Naive thymus-derived CD8-positive, alpha-beta T cell (primary cell): ENCODE data around the gene PRX. TPM values are rescaled to one million over a fixed set of nuclear protein-coding genes. Genes with fewer than 3 reads are reported as not detected.

Experiments used
- ATAC-seq, 2 donors: fragments of 150-1000 bp; cut with Tn5 transposase in 1 of 2; sonication (Bioruptor Pico), chemical (Tn5 transposase) in 1 of 2; 1 replicate in 1 of 2; 2 replicates in 1 of 2; pipeline ENCODE4 v1.10.0; 2021; ENCODE audit warnings: mild to moderate bottlenecking in 2 of 2, moderate library complexity in 2 of 2
- POLR2A ChIA-PET: fragments of 350-600 bp; sonication (Branson Sonifier 250); formaldehyde crosslinking; loops from one replicate; lab custom pipeline; 2021; ENCODE audit warnings: antibody characterized with exemption; lab: Charles Lee
- DNase-seq, 10 donors: peaks; one replicate each; pipeline versions ENCODE4 v3.0.0 to v3.0.0-alpha.2; 2020 to 2022
- H3K27ac Mint-ChIP-seq, 10 donors: one replicate each; pipeline ENCODE4 v1.8.0; 2020 to 2022; ENCODE audit warnings: mild to moderate bottlenecking in 10 of 10, mixed read lengths in 10 of 10, moderate library complexity in 4 of 10, inconsistent platforms in 1 of 10
- H3K27me3 Mint-ChIP-seq, 5 donors: one replicate each; pipeline ENCODE4 v1.8.0; 2021 to 2022; ENCODE audit warnings: mixed read lengths in 5 of 5
- H3K36me3 Mint-ChIP-seq, 3 donors: one replicate each; pipeline ENCODE4 v1.8.0; 2020 to 2022; ENCODE audit warnings: mixed read lengths in 3 of 3, mild to moderate bottlenecking in 2 of 3, inconsistent platforms in 1 of 3
- H3K4me1 Mint-ChIP-seq, 4 donors: one replicate each; pipeline ENCODE4 v1.8.0; 2021 to 2022; ENCODE audit warnings: mixed read lengths in 4 of 4
- H3K4me3 Mint-ChIP-seq, 10 donors: one replicate each; pipeline ENCODE4 v1.8.0; 2020 to 2022; ENCODE audit warnings: mild to moderate bottlenecking in 10 of 10, mixed read lengths in 10 of 10, moderate library complexity in 6 of 10, inconsistent platforms in 1 of 10
- H3K9me3 Mint-ChIP-seq, 9 donors: one replicate each; pipeline ENCODE4 v1.8.0; 2020 to 2022; ENCODE audit warnings: mixed read lengths in 9 of 9, mild to moderate bottlenecking in 3 of 9, inconsistent platforms in 1 of 9, moderate library complexity in 1 of 9
- polyA plus RNA-seq, 3 donors: library from polyadenylated mRNA; unstranded; fragments of 300-500 nt; fragmentation: Illumina TruSeq; gene quantifications; one replicate each; pipeline ENCODE4 v1.2.3, GENCODE V29; 2021
- total RNA-seq, 8 experiments: library from RNA in 2 of 8; stranded (reverse) in 2 of 8; gene quantifications; one replicate each; pipeline ENCODE4 v1.2.3 and lab custom pipeline; 2021 to 2026

PRX gene
- total and polyA plus RNA-seq, 5 experiments from 2014 or later, result 0.39 to 4.0 (median 0.49) TPM

DNA sequence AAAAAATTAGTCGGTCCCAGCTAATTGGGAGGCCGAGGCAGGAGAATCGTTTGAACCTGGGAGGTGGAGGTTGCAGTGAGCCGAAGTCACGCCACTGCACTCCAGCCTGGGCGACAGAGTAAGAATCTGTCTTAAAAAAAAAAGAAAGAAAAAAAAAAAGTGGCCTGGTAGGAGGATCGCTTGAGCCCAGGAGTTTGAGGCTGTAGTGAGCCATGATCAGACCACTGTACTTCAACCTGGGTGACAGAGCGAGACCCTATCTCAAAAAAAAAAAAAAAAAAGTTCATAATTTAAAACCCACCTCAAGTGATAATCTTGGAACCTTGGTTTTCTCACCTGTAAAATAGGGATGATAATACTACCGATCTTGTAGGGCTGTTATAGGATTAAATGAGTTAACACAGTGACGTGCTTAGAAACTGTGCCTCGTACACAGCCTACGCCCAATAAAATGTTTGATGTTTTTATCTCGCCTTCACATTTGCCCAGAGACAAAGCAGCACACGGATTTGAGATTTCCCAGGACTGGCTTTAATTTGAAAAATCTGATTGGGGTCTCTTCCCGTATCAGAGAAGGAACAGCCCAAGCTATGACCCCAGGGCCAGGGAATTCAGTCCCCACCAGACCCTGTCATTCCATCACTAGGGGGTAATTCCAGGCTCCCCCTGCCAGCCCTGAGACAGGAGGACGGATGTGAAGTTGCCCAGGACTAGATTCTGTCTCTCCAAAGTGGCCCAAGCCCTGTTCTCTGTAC, 9.0 kb upstream of the PRX start:
- peaks cover 14 to 45% (median 38%) of the 10 kb centered on the region in 4 donors for H3K4me1 Mint-ChIP-seq
- POLR2A ChIA-PET, result interaction anchor here (0.7 to 5.5 kb wide), 9 partner anchors 8 to 996 kb away, joined by 3 to 73 read pairs (median 5); partner anchors contain the start of genes BLVRB, PRX and SERTAD3
- H3K36me3 Mint-ChIP-seq, result peaks cover 0 to 6% (median 0%) of the 10 kb centered on the region in 3 donors
- no peaks in the 10 kb centered on the region for H3K9me3 Mint-ChIP-seq
- ATAC-seq (no peak), DNase-seq (peak in 1 of 10 donors; percentile 62)
- peak overlapping the region; percentile 56 to 93 (median 88) for H3K4me3 Mint-ChIP-seq
- H3K27me3 Mint-ChIP-seq, result peaks cover 0 to 2% (median 0%) of the 10 kb centered on the region in 5 donors
- peak overlapping the region; percentile 83 to 98 (median 96) for H3K27ac Mint-ChIP-seq

DNA sequence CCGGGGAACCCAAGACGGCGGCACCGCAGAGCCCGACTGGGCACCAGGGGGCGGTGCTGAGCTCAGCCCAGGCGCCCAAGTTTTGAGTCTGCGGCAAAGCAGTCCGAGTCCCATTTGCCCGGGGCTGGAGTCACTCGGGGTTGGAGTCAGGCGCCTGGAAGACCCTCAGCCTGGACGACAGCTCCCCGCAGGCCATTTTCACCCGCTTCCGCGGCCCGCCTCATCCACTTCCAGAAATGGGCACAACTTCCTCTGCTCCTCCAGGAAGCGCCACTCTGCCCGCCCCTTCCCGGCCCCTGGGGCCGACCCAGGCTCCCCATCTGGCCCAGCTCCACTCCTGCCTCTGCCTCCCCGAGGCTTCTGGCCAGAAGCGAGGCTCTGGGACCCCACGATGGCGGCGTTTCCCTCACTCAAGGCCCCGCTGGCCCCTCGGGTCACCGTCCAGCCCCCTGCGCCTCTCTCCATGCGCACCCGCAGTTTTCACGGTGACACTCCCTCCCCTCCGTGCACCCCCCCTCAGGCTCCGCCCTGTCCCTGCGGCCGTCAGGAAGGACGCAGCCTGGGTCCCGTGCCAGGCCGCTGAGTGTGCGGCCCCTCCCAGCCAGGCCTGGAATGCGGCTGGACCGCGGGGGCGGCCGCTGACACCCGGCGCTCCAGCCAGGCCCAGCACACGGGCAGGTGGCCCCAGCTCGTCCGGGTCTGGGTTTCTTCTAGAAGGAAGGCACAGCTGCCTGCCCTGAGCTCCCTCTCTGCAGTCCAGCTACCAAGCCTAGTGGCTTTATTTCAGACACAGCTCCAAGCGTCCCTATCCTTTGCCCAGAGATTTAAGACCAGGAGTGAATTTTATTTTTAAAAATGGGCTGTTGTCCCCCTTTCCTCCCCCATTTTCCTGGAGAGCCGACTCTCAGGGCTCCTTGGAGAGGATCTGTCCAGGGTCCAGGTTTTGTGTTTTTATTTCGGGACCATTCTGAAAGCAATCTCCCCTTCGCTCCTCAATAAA, 7.9 kb upstream of the PRX start:
- peak; percentile 46 to 56 for ATAC-seq
- Mint-ChIP-seq H3K36me3 (peaks cover 0 to 6% (median 0%) of the 10 kb centered on the region in 3 donors), H3K4me3 (peak overlapping the region; percentile 79 to 93 (median 88)), H3K9me3 (no peaks in the 10 kb centered on the region), H3K4me1 (peaks cover 17 to 48% (median 41%) of the 10 kb centered on the region in 4 donors), H3K27ac (peak overlapping the region; percentile 89 to 98 (median 96)), H3K27me3 (peaks cover 0 to 3% (median 0%) of the 10 kb centered on the region in 5 donors)
- DNase-seq, result peak; percentile 48 to 84 (median 70)
- POLR2A ChIA-PET, result interaction anchor here (0.6 to 5.5 kb wide), 22 partner anchors 8 to 1822 kb away, joined by 3 to 73 read pairs (median 4); partner anchors contain the start of genes BLVRB, PLD3, PRX and RPS16

DNA sequence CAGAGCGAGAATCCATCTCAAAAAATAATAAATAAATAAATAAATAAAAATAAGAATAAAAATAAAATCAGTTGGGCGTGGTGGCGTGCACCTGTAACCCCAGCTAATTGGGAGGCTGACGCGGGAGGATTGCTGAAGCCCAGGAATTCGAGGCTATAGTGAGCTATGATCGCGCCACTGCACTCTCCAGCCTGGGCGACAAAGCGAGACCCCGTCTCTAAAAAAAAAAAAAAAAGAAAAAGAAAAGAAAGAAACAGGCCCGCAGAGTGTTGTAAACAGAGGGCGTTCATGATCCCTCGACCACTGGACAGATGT, 7.2 kb upstream of the PRX start:
- POLR2A ChIA-PET, result interaction anchor here (0.6 to 5.5 kb wide), 20 partner anchors 11 to 1822 kb away, joined by 3 to 73 read pairs (median 4); partner anchors contain the start of genes BLVRB, PLD3, RPS16 and SERTAD3

DNA sequence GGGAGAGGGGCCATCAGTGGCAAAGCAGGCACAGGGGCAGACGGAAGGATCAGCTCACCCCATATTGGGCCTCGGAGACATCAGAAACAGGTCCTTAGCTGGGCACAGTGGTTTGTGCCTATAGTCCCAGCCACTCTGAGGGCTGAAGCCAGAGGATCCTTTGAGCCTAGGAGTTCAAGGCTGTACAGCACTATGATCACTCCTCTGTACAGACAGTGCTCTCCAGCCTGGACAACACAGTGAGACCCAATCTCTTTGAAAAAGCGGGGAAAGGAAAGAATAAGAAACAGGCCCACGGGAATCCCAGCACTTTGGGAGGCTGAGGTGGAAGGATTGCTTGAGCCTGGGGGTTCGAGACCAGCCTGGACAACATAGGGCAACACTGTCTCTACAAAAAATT, 6.6 kb upstream of the PRX start:
- Mint-ChIP-seq H3K9me3 (no peaks in the 10 kb centered on the region), H3K4me3 (peak overlapping the region; percentile 49 to 79 (median 70)), H3K27ac (peak overlapping the region in 6 of 10 donors; percentile 53 to 86 (median 78)), H3K27me3 (peaks cover 0 to 1% (median 0%) of the 10 kb centered on the region in 5 donors), H3K4me1 (peaks cover 16 to 54% (median 35%) of the 10 kb centered on the region in 4 donors), H3K36me3 (peaks cover 0 to 6% (median 0%) of the 10 kb centered on the region in 3 donors)
- ATAC-seq, result no peak
- DNase-seq, result no peak
- POLR2A ChIA-PET, result interaction anchor here (0.8 to 5.5 kb wide), 9 partner anchors 10 to 1823 kb away, joined by 3 to 73 read pairs (median 5); partner anchors contain the start of genes BLVRB, PLD3 and SERTAD3

More for the DNA sequence above, 7.2 kb upstream of the PRX start:
- Mint-ChIP-seq H3K36me3 (peaks cover 0 to 6% (median 0%) of the 10 kb centered on the region in 3 donors), H3K9me3 (no peaks in the 10 kb centered on the region), H3K4me1 (peaks cover 16 to 52% (median 37%) of the 10 kb centered on the region in 4 donors), H3K27ac (peak overlapping the region in 9 of 10 donors; percentile 84 to 98 (median 94)), H3K4me3 (peak overlapping the region; percentile 79 to 93 (median 86)), H3K27me3 (peaks cover 0 to 1% (median 0%) of the 10 kb centered on the region in 5 donors)
- ATAC-seq (peak in 1 of 2 donors; percentile 7), DNase-seq (no peak)

DNA sequence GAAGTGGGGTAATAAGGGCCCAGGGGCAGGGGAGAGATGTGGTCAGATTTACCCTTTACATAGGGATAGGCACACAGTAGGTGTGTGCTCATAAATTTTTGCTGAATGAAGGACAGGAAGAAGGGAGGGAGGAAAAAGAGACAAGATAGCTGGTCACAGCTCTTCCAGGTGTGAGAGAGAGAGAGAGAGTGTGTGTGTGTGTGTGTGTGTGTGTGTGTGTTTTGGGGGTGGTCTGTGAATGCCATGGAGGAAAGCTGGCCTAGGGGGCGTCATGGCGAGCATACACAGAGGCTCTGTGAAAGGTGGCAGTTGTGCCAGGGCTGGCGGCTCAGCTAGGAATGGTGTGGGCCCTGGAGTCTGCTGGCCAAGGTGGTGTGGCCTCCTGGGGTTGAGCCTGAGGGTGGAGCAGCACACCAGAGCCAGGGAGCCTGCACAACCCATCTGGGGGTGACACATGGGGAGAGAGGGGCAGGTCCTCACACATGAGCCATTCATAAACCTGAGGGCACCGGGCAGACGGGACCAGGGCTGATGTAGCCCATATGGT, 6.0 kb upstream of the PRX start:
- Mint-ChIP-seq H3K27me3 (peaks cover 0 to 1% (median 0%) of the 10 kb centered on the region in 5 donors), H3K4me3 (peak overlapping the region in 8 of 10 donors; percentile 16 to 79 (median 58)), H3K4me1 (peaks cover 11 to 52% (median 29%) of the 10 kb centered on the region in 4 donors), H3K27ac (peak overlapping the region in 8 of 10 donors; percentile 20 to 84 (median 70)), H3K9me3 (no peaks in the 10 kb centered on the region), H3K36me3 (peaks cover 0 to 6% (median 0%) of the 10 kb centered on the region in 3 donors)
- DNase-seq (no peak), ATAC-seq (no peak)
- POLR2A ChIA-PET, result interaction anchor here (1.1 to 1.2 kb wide), 3 partner anchors 14 to 114 kb away, joined by 3 to 5 read pairs (median 5); partner anchors contain the start of gene BLVRB

- POLR2A ChIA-PET, result interaction anchor here (1.2 kb wide), 1 partner anchor 113 kb away, joined by 3 read pairs; no protein-coding TSS in a partner anchor
- Mint-ChIP-seq H3K4me3 (peak overlapping the region in 3 of 10 donors; percentile 13 to 22 (median 19)), H3K27ac (peak overlapping the region in 6 of 10 donors; percentile 21 to 87 (median 50)), H3K36me3 (peaks cover 0 to 6% (median 0%) of the 10 kb centered on the region in 3 donors), H3K27me3 (peaks cover 0 to 2% (median 0%) of the 10 kb centered on the region in 5 donors), H3K9me3 (no peaks in the 10 kb centered on the region), H3K4me1 (peaks cover 14 to 58% (median 34%) of the 10 kb centered on the region in 4 donors)
- ATAC-seq, result no peak
- no peak for DNase-seq
These were observed 4.9 kb upstream of the PRX start for GRCh38 chr19:40418040-40418439.

GRCh38 chr19:40417643-40417981, 4.4 kb upstream of the PRX start:
- DNase-seq (no peak), ATAC-seq (no peak)
- H3K27ac Mint-ChIP-seq, result peak overlapping the region in 5 of 10 donors; percentile 21 to 87 (median 60)
- POLR2A ChIA-PET, result interaction anchor here (0.6 to 1.0 kb wide), 2 partner anchors 14 to 178 kb away, joined by 3 read pairs; no protein-coding TSS in a partner anchor
- H3K9me3 Mint-ChIP-seq, result no peaks in the 10 kb centered on the region
- H3K4me3 Mint-ChIP-seq, result peak overlapping the region in 2 of 10 donors; percentile 13 to 22
- H3K27me3 Mint-ChIP-seq, result peaks cover 0 to 2% (median 0%) of the 10 kb centered on the region in 5 donors
- H3K4me1 Mint-ChIP-seq, result peaks cover 14 to 60% (median 34%) of the 10 kb centered on the region in 4 donors
- peaks cover 0 to 5% (median 0%) of the 10 kb centered on the region in 3 donors for H3K36me3 Mint-ChIP-seq

GRCh38 chr19:40416918-40417642, 3.9 kb upstream of the PRX start:
- no peak for DNase-seq
- ATAC-seq, result no peak
- POLR2A ChIA-PET, result interaction anchor here (0.6 to 1.0 kb wide), 2 partner anchors 14 to 178 kb away, joined by 3 read pairs; no protein-coding TSS in a partner anchor
- no peaks in the 10 kb centered on the region for H3K36me3 Mint-ChIP-seq
- H3K9me3 Mint-ChIP-seq, result no peaks in the 10 kb centered on the region
- H3K4me1 Mint-ChIP-seq, result peaks cover 14 to 55% (median 31%) of the 10 kb centered on the region in 4 donors
- peak overlapping the region in 3 of 10 donors; percentile 0 to 41 (median 26) for H3K4me3 Mint-ChIP-seq
- H3K27ac Mint-ChIP-seq, result peak overlapping the region in 5 of 10 donors; percentile 27 to 93 (median 84)
- peaks cover 0 to 2% (median 0%) of the 10 kb centered on the region in 5 donors for H3K27me3 Mint-ChIP-seq

DNA sequence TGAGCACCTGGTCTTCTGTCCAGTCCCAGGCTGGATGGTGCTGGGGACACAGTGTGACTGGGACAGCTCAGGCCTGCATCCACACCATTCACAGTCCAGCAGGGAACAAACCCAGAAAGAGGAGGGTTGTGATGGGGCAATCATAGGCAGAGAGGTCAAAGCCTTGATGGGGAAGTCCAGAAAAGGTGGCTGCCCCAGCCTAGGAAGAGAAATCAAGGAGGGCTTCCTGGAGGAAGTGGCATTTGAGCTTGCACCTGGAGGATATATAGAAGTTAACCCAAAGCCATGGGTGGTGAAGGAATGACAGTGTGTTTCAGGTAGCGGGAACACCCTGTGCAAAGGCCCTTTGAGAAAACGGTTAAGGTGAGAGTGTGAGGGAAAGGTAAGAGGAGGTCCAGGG, 2.6 kb upstream of the PRX start:
- no peak for DNase-seq
- H3K9me3 Mint-ChIP-seq, result no peaks in the 10 kb centered on the region
- no peak for ATAC-seq
- H3K27me3 Mint-ChIP-seq, result peaks cover 0 to 2% (median 0%) of the 10 kb centered on the region in 5 donors
- H3K4me3 Mint-ChIP-seq, result peak overlapping the region in 1 of 10 donors; percentile 8
- POLR2A ChIA-PET, result interaction anchor here (0.7 kb wide), 2 partner anchors 27 to 1760 kb away, joined by 3 to 5 read pairs; no protein-coding TSS in a partner anchor
- H3K4me1 Mint-ChIP-seq, result peaks cover 14 to 52% (median 30%) of the 10 kb centered on the region in 4 donors
- no peaks in the 10 kb centered on the region for H3K36me3 Mint-ChIP-seq
- peak overlapping the region in 3 of 10 donors; percentile 29 to 48 (median 39) for H3K27ac Mint-ChIP-seq
